K562 (cell line): ENCODE data around the gene DPP9.

Source experiments
- CHD2 ChIP-seq: IDR thresholded peaks from 2 replicates; pipeline ENCODE4 v1.6.1; 2011; ENCODE audit warnings: low read depth, low read length
- NFYB ChIP-seq: IDR thresholded peaks from 2 replicates; pipeline ENCODE4 v1.6.1; 2011; ENCODE audit warnings: mild to moderate bottlenecking, moderate library complexity; ENCODE audit not compliant: insufficient read length; ENCODE audit errors: extremely low read depth
- USF1 ChIP-seq: sonication (generic); formaldehyde crosslinking; IDR thresholded peaks from 2 replicates; pipeline ENCODE4 v1.9.0; 2022; ENCODE audit warnings: mild to moderate bottlenecking, missing genetic modification reagents
- TF ChIP-seq, protein P1 (sequence below), 2 experiments: IDR thresholded peaks; 2 replicates each; pipeline ENCODE4 v1.6.1; 2011; ENCODE audit warnings: borderline replicate concordance in 1 of 2, control low read depth in 1 of 2, low read depth in 1 of 2, low read length in 1 of 2, mild to moderate bottlenecking in 1 of 2, mixed read lengths in 1 of 2, moderate library complexity in 1 of 2; ENCODE audit not compliant: insufficient read depth in 1 of 2, insufficient read length in 1 of 2, poor library complexity in 1 of 2, severe bottlenecking in 1 of 2; ENCODE audit errors: extremely low read depth in 1 of 2
- TF ChIP-seq, protein P2 (sequence below): IDR thresholded peaks from 2 replicates; pipeline ENCODE4 v1.6.1; 2014; ENCODE audit warnings: antibody characterized with exemption

- TF ChIP-seq, protein P1, sequence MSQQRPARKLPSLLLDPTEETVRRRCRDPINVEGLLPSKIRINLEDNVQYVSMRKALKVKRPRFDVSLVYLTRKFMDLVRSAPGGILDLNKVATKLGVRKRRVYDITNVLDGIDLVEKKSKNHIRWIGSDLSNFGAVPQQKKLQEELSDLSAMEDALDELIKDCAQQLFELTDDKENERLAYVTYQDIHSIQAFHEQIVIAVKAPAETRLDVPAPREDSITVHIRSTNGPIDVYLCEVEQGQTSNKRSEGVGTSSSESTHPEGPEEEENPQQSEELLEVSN (IDR thresholded peaks at IDR 0.05; ENCODE audit: borderline replicate concordance in 1 of 2, extremely low read depth in 1 of 2, insufficient read depth in 1 of 2, insufficient read length in 1 of 2, low read depth in 1 of 2, low read length in 1 of 2, poor library complexity in 1 of 2, severe bottlenecking in 1 of 2): no peak
- TF ChIP-seq CHD2: no peak
- TF ChIP-seq, protein P2, sequence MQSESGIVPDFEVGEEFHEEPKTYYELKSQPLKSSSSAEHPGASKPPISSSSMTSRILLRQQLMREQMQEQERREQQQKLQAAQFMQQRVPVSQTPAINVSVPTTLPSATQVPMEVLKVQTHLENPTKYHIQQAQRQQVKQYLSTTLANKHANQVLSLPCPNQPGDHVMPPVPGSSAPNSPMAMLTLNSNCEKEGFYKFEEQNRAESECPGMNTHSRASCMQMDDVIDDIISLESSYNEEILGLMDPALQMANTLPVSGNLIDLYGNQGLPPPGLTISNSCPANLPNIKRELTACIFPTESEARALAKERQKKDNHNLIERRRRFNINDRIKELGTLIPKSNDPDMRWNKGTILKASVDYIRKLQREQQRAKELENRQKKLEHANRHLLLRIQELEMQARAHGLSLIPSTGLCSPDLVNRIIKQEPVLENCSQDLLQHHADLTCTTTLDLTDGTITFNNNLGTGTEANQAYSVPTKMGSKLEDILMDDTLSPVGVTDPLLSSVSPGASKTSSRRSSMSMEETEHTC: no peak
- TF ChIP-seq USF1 (CRISPR knock-in tag): no peak
- TF ChIP-seq NFYB: no peak
These were observed 2.4 kb downstream of the DPP9 start for GRCh38 chr19:4721196-4721595.
